GM18861 (cell line): ENCODE results near the gene SMIM10L2A.
"Not testable (repeated sequence)": the region's sequence is repeated elsewhere in the genome, so short reads cannot be mapped to it uniquely, and the experiment has no call there.

Experiments
- ATAC-seq: cut with Tn5 transposase; IDR thresholded peaks from one replicate; pipeline ENCODE4 v1.9.1; 2021; ENCODE audit not compliant: unreplicated experiment

Gene SMIM10L2A

GRCh38 chrX:135421932-135422809, at the start of gene SMIM10L2A:
SMIM10L2A (plus strand) TSS chrX:135421944; CDS start chrX:135422132, 188 bp downstream.
- peak; percentile 28 for ATAC-seq

GRCh38 chrX:135373357-135373756, 48.4 kb upstream of the SMIM10L2A start:
- ATAC-seq, result no peak

- ATAC-seq, result no peak
These were observed 39.5 kb upstream of the SMIM10L2A start for GRCh38 chrX:135382260-135382659.

- ATAC-seq, result no peak
These were observed 38.5 kb upstream of the SMIM10L2A start for GRCh38 chrX:135383249-135383648.

- no peak for ATAC-seq
These were observed 37.4 kb upstream of the SMIM10L2A start for GRCh38 chrX:135384161-135384836.

GRCh38 chrX:135388841-135389240, 32.9 kb upstream of the SMIM10L2A start:
- no peak for ATAC-seq

GRCh38 chrX:135389243-135389642, 32.5 kb upstream of the SMIM10L2A start:
- ATAC-seq, result no peak

- ATAC-seq, result no peak
These were observed 32.0 kb upstream of the SMIM10L2A start for GRCh38 chrX:135389717-135390116.

- no peak for ATAC-seq
These were observed 30.0 kb upstream of the SMIM10L2A start for GRCh38 chrX:135391734-135392133.

- ATAC-seq, result no peak
These were observed 28.7 kb upstream of the SMIM10L2A start for GRCh38 chrX:135393051-135393450.

GRCh38 chrX:135395064-135395463, 26.7 kb upstream of the SMIM10L2A start:
- no peak for ATAC-seq

- ATAC-seq, result no peak
These were observed 25.6 kb upstream of the SMIM10L2A start for GRCh38 chrX:135396109-135396508.

GRCh38 chrX:135396566-135396965, 25.2 kb upstream of the SMIM10L2A start:
- no peak for ATAC-seq

GRCh38 chrX:135397652-135398051, 24.1 kb upstream of the SMIM10L2A start:
- no peak for ATAC-seq

GRCh38 chrX:135403374-135403773, 18.4 kb upstream of the SMIM10L2A start:
- no peak for ATAC-seq

GRCh38 chrX:135406428-135406827, 15.3 kb upstream of the SMIM10L2A start:
- ATAC-seq, result not testable (repeated sequence)

- no peak for ATAC-seq
These were observed 12.9 kb upstream of the SMIM10L2A start for GRCh38 chrX:135408794-135409193.

GRCh38 chrX:135410861-135411627, 10.7 kb upstream of the SMIM10L2A start:
- no peak for ATAC-seq

- no peak for ATAC-seq
These were observed 9.9 kb upstream of the SMIM10L2A start for GRCh38 chrX:135411893-135412292.

- no peak for ATAC-seq
These were observed 5.2 kb upstream of the SMIM10L2A start for GRCh38 chrX:135416546-135416945.

- ATAC-seq, result no peak
These were observed 913 bp upstream of the SMIM10L2A start for GRCh38 chrX:135420831-135421230.
